ENCODE data around the gene SUN5.
A peak's percentile ranks its signal among the peaks of the same experiment; 100 is the strongest.

Gene SUN5

DNA sequence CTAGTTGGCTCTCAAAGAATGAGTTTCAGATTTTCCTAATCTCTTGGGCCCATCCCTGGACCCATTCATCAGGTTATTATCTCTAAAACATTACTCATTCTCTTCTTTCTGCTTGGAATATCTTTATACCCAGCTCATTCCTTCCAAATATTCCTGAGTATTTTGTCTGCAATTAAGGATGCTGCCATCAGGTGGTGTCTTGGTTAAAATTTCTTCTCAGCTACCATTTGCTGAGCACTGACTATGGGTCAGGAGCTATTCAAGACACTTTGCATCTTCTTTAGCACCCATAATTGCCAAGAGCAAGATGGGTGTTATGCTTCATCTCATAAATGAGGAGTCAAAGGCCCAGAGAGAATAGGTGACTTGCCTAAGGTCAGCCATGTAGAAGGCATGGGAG is 8.4 kb downstream of the SUN5 start:
- DNase-seq (ENCODE audit: low read depth in 2 of 2) = no peak

DNA sequence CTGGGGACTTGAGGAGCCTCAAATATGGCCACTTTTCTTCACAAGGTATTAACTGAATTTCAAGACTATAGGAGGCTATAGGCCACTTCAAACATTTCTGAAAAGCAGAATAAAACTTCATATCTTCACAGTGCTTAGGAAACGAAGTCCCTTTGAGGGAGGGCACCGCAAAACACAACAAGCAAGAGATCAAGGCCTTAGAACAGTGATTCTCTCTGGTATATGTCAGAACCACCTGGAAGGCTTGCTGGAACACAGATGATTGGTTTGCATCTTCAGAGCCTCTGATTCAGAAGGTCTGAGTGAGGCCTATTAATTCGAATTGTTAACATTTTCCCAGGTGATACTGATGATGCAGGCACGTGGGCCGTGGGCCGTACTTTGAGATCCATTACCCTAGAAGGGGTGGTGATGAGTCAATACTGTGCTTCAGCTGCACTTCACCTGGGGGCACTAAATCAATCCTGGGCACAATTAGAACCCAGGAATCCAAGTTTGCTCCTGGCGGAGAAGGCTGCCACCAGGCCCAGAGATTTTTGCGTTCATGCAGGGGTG is 10.7 kb downstream of the SUN5 start:
- peak; percentile 21 to 25 for DNase-seq (ENCODE audit: low read depth in 2 of 2)

DNA sequence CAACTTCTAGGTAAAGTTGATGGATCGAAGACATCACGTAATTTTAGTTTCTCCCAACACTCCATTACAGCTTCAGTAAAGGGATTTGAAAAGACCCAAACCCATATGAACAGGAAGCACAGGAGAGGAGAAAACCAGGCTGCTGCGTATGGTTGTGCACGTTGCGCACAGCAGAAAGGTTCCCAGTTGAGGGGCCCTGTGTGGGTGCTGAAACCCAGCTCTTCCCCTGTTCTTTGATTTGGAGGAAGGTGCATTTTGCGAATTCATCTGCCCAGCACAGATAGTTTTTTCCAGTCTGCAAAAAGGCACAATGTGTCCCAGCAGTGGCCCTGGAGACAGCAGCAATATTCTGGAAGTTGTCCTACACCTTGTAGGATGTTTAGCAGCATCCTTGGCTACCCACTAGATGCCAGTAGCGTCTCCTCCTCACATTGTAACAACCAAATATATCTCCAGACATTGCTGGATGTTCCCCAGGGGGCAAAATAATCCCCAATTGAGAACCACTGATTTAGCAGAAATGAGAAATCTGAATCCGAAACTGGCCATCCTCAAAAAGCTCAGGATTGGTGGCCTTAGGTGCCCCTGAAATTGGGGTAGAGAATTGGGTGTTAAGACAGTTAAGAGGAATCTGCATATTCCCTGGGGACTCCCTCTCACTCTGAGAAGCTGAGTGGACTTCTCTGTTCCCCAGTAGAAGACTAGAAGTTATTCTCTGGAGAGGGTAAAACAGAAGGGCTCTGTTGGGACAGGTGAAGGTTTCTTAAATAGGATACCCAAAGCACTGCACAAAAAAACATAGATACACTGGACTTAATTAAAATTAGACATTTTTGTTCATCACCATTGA is 12.2 kb downstream of the SUN5 start:
- no peak for DNase-seq (ENCODE audit: low read depth in 2 of 2)

DNA sequence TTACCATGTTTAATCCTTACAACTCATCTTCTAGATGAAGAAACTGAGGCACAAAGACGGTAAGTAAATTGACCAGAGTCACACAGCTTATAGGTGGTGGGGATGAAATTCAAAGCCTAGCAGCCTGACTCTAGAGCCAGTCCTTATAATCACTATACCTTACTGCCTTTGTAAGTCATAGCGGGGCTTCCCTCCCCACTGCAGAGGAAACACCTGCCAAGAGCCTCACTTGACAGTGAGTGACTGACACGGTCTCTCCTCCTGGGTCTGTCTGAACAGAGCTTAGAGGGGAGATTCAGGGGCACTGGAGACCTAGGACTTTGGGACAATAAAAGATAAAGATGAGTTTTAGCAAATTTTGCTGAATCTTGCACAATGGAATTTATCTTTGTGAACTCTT is 12.8 kb downstream of the SUN5 start:
- DNase-seq (ENCODE audit: low read depth in 2 of 2) = no peak

DNA sequence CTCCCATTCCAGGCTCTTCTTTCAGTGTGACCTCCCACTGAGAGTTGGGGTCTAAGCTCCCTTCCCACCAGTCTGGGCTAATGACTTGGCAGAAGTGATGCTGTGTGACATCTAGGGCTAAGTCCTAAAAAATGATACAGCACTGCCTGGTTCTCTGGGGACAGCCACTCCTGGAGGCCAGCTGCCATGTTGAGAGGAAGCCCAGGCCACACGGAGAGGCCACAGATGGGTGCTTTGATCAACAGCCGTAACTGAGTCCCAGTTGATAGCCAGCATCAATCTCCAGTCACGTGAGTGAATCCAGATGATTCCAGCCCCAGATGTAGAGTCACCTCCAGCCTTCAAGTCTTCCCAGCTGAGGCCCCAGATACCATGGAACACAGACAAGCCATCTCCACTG is 13.8 kb downstream of the SUN5 start:
- no peak for DNase-seq (ENCODE audit: low read depth in 2 of 2)

DNA sequence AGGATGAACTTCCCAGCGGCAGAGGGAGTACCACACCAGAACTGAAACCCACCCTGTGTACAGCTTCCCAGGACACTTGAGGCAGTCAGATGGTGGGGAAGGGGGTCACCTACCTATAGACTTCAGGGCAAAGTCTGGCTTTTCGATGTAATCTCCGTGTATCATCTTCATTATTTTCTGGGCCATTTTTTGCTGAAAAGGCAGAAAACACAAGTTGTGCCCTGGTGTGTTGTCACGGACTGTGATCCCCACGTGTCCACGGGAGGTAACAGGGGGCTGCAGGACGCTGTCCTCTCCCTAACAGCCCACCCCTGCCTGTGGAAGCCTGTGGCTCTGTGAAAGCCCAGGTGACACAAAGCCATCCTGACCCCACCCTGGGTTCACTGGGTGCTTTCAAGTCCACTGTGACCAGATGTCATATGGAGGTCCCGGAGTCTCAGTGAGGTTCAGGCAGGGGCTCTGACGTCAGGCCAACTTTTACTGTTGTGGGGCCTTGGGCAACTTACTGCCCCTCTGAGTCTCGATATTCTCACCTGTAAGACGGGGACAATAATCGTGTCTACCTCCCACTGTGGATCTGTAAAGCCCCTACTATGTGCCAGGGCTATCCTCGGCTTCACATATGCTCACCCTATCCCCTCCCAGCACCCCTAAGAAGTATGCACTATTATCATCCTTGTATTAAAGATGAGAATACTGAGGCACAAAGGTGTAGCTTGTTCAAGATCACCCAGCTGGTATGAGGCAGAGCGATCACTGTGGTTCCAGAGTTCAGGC is 14.5 kb downstream of the SUN5 start:
- no peak for DNase-seq (ENCODE audit: low read depth in 2 of 2)

DNA sequence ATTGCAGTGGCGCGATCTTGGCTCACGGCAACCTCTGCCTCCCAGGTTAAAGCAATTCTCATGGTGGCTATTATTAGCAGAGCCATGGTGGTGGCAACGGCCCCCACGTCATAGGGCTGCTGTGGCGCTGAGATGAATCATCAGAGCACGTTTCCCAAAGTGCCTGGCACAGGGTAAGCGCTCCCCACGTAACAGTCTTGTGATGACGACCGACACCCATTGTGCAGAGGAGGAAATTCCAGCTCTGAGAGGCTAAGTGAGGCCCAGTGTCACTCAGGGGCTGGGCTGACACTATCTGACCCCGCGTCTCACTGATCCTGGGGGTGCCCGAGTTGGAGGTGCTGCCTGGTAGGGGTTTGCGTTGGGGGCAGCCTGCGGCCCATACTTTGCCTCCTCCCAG is 16.2 kb downstream of the SUN5 start:
- no peak for DNase-seq (ENCODE audit: low read depth in 2 of 2)

DNA sequence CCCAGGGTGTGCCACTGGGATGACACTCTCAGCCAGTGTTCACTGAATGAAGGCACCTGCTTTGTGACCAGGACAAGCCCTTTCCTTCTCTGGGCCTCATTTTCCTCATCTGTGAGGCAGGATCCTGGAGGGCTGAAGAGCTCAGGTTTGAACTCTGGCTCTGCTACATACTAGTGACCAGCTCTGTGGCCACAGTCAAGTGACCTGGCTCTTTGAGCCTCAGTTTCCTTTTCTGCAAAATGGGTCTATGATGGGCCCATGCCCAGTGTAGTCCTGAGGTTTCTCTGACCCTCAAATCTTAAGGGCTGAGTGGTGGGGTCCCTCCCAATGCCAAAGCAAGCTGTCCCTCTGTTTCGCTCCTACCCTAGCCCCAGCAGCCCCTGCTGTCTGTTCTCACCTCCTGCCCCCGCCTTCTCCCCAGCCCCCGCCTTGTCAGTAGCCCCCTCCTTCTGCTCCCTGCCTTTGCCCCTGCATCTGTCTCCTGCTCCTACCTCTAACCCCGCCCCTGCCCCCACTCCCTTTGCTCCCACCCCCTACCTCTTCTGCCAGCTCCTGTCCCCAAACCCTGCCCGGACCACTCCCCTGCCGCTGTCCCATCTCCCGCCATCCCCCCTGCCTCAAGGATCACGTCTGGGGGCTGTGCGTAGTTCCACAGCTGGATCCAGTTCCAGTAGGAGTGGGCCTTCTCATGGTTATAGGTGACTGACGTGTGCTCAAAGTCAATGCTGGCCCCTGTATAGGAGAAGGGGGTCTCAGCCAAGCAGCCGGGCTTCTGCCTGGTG is 17.0 kb downstream of the SUN5 start:
- no peak for DNase-seq (ENCODE audit: low read depth in 2 of 2)

DNA sequence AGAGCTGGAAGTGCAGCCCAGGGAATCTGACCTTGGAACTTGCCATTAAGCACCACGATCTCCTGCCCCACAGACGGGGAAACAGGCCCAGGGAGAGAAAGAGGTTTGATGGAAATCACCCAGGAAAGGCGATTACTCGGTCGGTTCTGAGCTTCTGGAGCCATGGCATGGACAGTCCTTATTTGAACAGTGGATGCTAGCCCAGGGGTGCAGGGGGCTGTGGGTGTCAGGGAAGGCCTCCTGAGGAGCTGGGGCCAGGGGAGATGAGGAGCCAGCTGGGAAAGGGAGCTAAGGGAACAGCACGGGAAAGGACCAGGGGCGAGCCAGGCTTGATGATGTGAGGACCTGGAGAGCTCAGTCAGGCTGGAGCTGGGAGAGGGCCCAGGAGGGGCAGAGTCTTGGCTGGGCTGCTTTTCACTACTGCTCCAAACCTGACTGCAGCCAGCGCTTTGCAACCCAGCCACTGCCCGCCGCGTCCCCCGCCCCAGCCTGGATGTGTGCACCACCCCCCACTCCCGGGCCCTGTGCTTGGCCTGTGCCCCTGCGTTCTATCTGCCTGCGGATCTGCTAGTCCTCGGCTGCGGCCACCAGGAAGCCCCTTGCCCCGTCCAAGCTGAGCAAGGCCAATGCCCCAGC is 17.8 kb downstream of the SUN5 start:
- no peak for DNase-seq (ENCODE audit: low read depth in 2 of 2)

DNA sequence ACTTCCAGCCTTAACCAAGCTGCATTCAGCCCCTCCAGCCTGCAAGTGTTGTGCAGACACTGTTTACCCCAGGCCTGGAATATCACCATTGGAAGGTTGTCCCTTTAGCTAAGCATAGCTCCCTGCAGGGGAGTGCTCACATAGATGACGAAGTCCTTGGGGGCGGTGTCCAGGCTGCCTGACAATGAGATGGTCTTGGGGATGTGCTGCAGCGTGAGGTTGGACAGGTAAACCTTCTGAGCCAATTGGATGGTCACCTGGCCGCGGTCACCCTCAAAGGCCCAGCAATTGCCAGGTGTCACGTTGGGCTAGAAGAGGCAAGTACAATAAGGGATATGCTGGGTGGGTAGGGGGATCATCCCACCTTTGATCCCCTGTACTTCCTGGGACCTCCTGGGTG is 18.6 kb downstream of the SUN5 start:
- DNase-seq (ENCODE audit: low read depth in 2 of 2) = no peak

DNA sequence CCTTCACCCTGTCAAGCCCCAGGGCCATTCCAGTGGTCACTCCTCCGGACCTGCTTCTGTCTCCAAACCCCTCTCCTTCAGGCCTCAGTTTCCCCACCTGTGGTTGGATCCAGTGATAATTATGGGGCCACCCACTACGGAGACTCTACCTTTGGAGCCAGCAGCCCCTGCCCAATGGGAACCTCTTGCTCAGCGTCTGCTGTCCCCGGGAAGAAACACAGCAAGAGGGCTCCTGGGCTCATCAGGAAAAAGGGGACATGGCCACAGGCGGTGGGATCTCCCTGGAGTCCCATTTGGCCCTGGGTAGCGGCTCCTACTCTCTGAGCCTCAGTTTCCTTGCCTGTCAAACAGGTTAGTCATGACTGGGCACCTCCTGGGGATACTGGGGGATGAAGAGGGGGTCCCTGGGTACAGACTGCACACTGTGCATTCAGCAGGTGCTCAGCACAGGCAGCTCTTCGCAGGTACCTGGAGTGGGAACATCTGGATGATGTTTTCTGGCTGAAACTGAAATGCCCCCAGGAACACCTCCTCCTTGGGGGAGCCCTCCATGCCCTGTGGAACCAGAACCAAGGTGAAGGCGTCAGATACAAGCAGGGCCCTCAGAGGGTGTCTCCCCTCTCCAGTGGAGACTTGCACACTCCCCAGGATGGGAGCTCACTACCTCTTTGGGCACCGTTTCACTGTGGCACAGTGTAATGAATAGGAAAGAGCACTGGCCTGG is 19.4 kb downstream of the SUN5 start:
- no peak for DNase-seq (ENCODE audit: low read depth in 2 of 2)

DNA sequence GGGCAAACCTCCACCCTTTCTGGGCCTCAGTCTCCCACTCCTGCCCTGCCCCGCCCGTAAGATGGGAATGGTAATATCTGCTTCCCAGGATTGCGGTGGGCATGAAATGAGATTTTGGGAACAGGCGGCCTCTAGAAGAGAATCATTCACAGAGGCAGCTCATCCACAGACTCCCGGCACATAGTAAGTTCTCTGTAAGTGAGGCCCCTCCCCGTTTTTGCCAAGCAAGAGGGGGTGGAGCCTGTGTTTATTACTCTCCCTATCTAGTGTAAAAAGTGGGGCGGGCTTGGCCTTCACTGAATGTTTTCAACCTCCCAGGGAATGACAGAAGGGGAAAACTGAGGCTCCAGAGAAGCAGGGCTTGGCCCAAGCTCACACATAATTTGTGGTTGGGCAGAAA is 20.0 kb downstream of the SUN5 start:
- no peak for DNase-seq (ENCODE audit: low read depth in 2 of 2)

DNA sequence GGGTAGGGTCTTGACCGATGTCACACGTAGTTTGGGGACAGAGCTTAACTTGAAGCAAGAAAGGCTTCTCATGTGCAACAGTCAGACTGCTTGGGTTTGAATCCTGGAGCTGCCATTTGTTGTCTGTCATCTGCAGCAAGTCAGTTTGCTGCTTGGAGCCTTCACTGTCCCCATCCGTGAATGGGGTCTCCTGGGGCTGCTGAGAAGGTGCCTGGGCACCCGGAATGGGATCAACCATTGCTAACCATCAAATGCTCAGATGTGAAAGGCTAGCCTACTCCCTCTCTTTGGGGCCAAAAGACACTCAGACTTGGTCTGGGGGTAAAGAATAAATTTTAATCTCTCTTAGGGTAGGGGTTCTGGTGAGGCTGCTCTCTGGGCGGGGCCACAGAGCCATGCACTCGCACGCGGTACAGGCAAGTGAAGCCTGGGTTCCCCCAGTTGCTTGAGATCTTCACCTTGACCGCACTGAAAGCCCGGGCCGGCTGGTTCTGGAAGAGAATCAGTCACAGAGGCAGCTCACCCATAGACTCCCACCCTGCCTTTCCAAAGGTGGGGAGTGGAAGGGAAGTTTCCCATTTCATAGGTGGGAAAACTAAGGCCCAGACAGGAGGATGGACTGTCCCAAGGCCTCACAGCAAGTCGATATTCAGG is 20.6 kb downstream of the SUN5 start:
- DNase-seq (ENCODE audit: low read depth in 2 of 2) = no peak

DNA sequence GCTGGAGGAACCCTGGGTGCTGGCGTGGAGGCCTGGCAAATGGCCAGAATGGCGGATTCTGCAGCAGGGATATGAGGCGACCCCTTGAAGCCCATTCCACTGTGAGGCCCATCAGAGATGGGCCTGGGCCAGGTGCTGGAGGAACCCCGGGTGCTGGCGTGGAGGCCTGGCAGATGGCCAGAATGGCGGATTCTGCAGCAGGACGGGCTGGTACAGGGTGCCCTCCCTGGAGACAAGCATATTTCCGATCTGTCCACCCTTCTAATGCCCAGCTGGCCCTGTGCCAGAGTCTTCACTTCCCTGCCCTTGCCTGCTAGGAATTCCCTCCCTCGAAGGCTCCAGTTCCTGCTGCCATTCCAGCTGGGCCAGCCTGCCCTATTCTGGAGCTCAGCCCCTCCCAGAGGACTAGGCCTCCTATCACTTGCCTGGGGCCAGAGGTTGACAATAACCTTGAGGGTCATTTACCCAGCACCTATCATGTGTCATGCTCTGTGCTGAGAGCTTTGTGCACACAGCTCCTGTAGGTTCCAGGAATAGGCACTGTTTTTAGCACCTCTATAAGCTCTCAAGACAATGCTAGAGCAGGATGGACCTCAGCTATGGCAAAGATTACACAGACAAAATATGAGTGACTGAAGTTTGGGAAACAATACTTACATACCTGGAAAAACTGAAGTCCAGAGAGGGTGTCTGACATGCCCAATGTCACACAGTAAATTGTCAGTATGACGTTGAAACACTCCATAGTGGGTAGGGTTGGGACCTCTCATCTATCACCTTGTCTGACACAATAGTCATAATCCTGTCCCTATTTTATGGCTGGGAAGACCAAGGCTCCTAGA is 21.4 kb downstream of the SUN5 start:
- no peak for DNase-seq (ENCODE audit: low read depth in 2 of 2)

DNA sequence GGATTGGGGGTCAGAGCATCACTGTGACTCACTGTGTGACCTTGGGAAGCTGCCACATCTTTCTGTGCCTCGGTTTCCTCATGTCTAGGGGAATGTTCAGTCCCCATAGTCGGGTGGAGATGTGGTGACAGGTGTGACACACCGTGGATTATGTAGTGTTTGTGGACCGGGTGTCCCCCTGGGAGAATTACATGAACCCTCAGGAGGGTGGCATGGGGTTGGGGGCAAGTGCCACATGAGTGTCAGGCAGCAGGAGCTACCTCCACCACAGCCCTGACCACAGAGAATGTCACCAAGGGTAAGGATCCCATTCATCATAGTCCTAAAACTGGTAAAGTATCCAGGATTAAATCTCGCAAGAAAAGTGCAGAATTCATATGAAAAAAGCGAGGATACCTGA is 23.2 kb downstream of the SUN5 start:
- DNase-seq (ENCODE audit: low read depth in 2 of 2) = no peak

DNA sequence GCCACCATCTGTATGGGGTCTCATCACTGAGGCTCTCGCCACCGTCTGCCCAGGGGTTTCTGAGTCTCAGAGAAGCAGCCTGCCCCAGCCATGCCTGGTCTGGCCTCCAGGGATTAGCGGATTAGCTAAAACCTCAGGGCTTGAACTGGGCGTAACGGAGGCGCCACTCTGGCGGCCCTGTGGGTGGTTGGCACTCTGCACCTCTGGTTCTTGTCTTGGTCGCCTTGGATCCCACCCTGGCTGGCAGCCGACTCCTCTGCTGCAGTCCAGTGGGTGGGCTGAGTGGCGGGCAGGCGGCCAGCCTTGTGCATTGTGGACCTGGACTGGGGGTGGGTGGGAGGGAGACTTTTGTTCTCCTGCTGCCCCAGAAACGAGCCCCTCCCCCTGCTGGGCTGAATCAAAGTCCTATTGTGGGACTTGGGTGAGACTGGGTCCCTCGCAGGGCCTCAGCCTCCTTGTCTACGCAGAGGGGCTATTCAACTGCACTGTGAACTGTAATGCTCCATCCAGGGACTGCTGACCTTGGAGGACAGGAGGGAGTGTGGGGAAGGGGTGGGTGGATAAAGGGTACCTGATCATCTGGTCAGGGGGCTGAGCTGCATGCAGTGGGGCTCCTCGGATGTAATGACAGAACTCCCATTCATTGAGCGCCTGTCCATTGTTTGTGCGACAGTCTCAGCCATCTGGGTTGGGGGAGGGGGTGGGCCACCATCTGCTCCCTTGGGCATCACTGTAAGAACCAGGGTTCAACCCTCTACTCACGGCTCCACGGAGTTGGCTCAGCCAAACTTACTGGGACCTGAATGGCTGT is 23.9 kb downstream of the SUN5 start:
- DNase-seq (ENCODE audit: low read depth in 2 of 2) = no peak

DNA sequence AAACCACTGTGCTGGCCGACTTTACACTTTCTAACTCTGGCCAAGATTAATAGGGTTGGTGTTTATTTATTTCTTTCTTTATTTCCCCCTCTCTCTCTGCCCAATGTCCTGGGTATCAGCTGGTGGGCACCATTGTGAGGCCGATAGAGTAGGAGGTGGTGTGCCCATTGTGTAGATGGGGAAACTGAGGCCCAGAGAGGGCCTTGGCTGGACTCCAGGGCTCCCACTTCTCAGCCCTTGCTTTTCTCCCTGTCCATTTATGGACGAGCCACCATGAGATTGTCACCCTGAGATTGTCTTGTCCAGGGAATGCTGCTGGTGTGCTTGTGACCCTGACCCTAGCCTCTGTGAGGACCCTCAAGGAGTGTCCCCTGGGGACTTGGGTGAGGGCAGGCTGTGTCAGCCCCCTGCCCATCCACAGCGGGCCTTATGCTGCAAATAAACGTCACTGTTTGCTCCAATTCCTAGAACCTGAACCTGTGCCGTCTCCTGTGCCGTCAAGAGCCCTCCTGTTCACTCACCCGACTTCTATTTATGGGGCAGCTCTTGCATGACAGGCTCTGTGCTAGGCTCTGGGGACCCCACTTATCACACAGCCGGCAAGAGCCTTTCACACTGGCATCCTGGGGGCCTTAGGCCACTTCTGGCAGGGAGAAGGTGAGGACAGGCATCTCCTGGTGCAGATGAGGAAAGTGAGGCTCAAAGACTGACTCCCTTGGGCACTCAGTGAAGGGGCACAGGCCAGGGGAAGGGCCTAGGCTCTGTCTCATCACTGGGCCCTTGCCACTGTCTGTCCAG is 24.8 kb downstream of the SUN5 start:
- DNase-seq (ENCODE audit: low read depth in 2 of 2) = no peak

DNA sequence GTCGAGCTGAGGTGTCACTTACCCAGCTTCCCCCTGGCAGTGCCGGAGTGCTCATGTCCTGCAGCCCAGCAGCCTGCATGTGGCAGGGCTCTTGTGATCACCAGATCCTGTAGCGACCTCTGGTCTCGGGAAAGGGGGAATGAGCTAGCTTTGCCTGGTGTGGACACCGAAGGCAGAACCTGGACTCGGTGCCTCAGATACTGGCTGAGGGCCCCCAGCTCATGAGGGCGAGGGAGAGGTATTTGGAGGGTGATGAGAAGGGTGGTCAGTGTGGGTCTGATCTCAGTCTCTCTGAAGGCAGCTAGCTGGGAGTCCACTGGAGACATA is 26.3 kb downstream of the SUN5 start:
- DNase-seq (ENCODE audit: low read depth in 2 of 2) = no peak

Measured in stimulated activated CD8-positive, alpha-beta memory T cell treated with anti-CD3 and anti-CD28 coated beads, Interleukin-15, amount 100 ng/mL, for 4 hours (primary cell).